Stimulated activated CD4-positive, alpha-beta T cell treated with anti-CD3 and anti-CD28 coated beads, TNF-alpha, amount 100 ng/mL, for 48 hours (primary cell): ENCODE data around the gene HSPB8.
"Not testable (repeated sequence)": the region's sequence is repeated elsewhere in the genome, so short reads cannot be mapped to it uniquely, and the experiment has no call there.

ENCODE experiments used
- DNase-seq, 3 donors: peaks; one replicate each; pipeline ENCODE4 v3.0.0-alpha.2; 2020; ENCODE audit warnings: low read depth in 3 of 3

Gene HSPB8

DNA sequence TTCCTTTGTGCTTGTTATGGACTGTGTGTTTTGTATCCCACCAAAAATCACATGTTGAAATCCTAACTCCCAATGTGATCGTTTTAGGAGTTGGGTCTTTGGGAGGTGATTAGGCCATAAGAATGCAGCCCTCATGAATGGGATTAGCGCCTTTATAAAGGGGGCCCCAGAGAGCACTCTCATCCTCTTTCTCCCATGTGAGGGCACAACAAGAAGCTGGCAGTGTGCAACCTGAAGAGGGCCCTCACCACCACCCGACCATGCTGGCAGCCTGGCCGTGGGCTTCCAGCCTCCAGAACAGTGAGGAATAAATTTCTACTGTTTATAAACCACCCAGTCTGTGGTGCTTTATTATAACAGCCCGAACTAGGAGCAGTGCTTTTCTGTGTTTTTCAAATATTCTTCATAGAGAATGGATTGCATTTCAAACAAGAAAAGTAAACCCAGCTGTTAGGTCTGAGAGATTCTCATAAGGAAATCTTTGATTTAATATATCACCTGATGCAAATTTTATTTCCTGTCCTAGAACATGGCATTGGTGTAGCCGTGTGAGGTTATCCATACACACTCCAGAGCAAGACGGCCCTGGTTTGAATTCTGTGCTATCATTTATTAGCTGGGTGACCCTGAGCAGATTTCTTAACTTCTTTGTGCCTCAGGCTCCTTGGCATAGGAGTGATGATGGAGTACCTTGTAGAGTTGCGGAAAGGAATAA, 27.8 kb downstream of the HSPB8 start:
- no peak for DNase-seq

DNA sequence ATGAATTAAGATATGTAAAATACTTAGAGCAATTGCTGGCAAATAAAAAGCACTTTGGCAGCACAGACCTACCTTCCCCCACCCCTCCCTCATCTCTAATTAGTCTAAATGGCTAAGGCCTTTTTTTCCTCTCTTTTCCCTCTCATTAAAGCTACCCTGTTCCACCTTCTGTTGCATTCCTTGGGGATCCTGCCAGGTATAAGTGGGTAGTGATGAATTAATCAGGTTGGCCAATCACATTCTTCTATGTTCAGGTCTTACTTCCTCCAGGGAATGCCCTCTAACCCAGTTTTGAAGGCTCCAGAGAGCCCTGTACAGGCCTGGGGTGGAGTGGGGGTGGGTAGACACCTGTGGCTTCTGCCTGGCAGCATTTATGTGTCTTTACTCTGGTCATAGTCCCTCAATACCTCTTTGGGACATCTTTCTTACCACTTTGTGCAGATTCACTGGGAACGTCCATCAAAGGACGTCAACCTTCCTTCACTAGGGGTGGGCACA, 28.4 kb downstream of the HSPB8 start:
- DNase-seq = no peak

DNA sequence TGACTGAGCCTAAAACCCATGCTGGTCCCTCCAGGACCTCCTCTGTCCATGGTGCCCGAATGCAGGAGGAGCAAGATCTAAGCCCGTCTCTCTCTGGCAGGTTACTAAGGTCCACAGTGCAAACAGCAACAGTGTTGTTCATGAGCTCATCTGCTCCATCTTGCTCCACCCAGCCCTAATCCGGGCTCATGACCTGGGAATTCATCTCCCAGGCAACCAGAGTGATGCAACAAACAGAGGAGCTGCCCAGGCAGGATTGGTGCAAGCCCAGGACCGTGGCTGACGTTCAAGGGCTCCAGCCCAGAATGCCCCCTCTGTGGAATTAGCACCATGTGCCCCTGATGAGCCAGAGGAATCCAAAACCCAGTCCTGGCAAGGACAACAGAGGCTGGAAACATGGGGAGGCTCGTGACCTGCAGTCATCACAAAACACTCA, 29.9 kb downstream of the HSPB8 start:
- no peak for DNase-seq

DNA sequence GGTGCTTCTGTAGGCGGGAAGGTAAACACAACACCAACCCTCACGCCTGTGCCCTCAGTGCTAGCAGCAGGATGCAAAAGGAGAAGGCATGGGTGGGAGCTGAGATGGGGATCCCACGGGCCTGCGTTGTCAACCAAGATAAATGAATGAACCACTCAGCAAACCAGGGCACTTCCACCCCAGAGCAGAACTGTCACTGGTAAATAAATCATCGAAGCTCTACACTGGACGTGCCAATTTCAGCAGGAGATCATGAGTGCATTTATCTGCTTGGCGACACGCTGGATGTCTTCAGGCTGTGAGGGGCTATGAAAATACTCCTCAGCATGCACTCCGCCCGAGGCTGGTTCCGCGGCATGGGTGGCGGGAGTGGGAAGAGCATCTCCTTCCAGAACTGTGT, 33.2 kb downstream of the HSPB8 start:
- no peak for DNase-seq

DNA sequence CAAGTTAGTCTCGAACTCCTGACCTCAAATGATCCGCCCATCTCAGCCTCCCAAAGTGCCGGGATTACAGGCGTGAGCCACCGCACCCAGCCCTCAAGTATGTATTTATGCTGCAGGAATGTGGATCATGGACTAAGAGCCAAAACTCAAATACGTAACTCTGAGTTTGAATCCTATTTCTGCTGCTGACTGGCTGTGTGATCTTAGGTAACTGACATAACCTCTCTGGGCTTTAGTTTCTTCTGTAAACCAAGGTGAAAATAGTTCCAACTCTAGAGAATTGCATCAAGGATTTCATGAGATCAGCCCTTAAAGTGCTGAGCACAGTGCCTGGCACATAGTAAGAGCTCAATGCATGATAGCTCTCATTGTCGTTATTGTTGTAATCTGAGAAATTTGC, 37.4 kb downstream of the HSPB8 start:
- DNase-seq = no peak

DNA sequence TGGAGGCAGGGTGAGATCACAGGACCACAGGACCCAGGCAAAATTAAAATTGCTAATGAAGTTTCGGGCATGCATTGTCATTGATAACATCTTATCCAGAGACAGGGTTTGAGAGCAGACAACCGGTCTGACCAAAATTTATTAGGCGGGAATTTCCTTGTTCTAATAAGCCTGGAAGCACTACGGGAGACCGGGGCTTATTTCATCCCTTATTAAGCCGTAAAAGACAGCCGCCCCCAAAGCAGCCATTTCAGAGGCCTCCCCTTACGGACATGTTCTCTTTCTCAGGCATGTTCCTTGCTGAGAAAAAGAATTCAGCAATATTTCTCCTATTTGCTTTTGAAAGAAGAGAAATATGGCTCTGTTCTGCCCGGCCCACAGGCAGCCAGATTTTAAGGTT, 40.1 kb downstream of the HSPB8 start:
- not testable (repeated sequence) for DNase-seq

DNA sequence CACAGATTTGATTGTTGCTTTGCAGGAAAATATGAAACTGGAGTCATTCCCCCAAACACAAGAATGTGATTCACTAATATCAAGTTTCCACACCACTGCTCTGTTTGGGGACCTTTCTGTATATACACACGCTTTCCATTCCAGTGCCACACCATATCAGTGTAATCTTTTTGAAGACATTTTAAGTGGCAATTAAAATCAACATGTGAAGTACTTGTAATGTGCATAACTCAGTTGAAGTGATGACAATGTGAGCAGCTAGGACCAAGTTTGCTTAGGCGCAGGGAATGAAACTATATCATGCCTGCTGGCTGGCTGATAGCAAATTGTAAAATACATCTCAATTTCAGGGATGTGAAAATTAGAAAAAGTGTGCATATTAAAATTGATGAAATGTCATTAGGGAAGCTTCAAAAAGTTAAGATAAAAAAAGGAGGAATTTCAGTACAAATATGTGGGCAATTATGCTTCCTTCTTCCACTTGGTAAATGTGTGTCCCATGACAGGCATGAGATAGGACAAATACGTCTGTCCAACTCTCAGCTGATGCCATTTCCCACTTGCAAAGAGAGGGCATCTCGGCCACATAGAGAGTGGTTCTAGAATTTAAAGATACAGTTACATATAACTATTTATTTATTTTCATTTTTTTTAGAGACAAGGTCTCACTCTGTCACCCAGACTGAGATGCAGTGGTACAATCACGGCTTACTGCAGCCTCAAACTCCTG, 43.7 kb downstream of the HSPB8 start:
- DNase-seq = no peak

DNA sequence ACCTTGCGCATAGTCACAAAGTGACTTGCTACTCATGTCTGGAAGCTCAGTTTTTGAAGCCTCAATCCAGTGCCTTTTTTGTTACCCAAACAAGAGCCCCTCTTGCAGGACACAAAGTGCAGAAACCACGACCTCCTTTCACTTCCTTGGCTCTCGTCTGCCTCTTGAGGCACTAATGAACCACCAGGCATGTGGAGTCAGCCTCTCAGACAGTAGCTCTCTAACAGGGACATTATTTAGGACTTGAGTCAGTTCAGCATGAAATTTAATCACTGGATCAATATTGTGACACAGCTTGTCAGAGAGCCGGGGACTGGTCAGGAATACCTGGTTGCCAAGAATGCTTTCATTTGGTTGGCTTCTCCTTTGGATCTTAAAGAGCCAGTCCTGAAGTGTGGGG, 46.7 kb downstream of the HSPB8 start:
- DNase-seq = no peak

DNA sequence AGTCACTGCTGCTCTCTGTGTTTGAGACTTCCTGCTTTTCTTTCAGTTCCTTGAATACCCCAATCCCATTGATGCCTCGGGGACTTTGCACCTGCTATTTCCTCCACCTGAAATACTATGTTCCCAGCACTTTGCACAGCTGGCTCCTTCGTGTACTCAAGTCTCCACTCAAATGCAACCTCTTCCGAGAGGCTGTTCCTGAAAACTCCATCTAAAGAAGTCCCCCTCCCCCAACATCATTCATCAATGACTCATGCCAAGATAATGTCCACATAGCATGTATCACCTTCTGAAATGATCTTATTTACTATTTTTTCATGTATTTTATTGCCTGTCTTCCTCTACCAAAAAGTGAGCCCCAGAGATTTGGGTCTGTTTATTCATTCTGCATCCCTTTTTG, 48.6 kb downstream of the HSPB8 start:
- no peak for DNase-seq

DNA sequence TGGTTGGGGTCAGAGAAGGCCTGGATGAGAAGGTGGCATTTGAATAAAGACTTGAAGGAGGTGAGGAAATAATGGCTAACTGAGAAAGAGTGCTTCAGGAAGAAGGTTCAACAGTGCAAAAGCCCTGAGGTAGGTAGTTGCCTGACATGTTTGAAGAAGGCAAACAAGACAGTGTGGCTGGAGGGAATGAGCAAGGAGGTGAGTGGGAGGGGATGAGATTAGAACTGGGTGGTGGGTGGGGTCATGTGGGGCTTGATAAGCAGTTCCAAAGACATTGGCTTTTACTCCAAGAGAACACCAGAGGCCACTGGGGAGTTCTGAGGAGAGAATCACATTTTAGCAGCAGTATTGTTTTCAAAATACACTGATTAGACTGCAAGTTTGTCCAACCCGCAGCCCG, 50.5 kb downstream of the HSPB8 start:
- no peak for DNase-seq

DNA sequence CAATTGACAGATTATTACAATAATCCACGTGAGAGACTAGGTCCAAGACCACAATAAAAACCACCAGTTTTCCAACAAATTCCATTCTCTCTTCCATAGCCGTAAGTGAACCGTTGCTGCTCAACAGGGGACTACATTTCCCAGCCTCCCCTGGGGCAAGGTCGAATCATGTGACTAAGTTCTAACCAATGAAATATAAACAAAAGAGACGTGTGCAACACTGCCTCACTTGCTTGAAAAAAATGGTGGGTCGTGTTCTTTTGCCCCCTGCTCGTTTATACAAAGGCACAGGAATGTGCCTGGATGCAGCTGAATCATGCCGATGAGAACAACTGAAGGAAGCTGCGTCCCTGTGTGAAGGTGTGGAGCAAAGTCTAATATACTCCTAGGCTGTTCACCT, 51.1 kb downstream of the HSPB8 start:
- no peak for DNase-seq

DNA sequence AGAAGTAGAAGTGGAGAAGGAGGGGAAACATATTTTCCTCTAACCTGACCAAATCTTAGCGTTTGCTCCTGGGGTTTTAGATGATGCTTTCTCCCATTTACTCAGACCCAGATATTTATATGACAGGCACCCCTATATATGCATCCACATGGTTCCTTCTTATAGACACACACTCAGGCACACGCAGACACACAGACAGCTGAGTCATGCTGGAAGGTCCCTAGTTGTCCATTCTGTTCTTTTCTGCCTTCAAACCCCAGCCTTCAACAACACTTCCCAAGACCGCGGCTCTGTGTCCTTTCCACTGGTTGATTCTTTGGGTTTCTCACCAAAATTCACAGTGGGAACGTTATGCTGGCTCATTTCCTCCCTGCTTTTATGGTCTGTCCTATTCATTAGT, 52.1 kb downstream of the HSPB8 start:
- DNase-seq = no peak

DNA sequence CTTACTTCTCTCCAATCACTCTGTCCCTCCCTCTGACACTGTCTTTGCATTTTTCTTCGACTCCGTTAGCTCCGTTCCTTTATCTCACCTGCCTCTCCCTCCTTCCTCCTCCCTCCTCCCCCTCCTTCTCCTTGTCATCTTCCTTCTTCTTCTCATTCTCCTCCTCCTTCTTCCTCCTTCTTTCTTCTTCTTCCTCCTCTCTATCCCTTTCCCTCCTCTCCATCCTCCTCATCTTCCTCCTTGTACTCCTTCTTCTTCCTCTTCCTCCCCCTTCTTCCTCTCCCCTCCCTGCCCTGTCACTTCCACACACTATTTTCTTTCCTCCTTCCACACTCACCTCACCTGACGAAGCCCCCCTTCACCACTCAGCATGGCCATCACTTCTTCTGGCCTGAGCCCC, 53.0 kb downstream of the HSPB8 start:
- DNase-seq = no peak

DNA sequence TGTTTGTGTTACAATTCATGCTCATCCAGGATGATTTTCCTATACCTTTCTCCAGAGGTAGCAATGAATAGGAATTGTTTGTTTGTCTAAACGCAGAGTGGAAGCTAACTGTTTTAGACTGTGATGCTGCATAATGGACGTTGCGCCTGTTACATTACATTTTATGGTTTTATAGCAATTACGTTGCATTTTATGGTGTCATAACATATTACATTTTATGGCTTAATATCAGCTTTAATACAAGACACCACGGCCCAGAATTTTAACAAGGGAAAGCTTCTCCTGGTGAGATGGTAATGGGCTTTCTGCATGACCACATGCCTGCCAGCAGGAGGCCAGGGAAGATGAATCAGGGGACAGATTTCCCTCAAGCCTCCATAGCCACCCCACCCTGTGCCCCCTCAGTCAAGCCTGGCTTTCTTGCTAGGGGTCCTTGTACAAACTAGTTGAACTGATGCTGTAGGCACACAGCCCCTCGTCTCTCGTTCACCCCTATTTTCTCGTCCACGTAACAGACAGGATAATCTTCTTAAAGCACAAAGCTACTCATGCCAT, 56.5 kb downstream of the HSPB8 start:
- DNase-seq = no peak

DNA sequence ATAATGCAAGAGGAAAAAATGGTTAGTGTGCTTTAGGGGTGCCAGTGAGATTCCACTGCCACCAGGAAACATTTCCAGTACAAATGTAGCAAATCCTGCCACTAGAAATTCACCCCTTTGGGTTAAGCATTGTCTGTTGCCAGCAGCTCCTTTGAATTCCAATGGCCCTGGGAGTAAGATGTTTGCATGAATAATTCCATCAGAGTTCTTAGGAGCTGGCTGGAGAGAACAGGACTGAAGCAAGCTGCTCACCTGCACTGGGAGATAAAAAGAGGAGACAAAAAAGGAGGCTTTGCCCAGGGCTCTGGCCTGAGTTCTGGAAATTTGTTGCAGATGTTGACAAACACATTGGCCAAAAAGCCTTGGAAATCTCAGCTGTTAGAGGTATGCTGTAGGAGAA, 57.6 kb downstream of the HSPB8 start:
- no peak for DNase-seq

DNA sequence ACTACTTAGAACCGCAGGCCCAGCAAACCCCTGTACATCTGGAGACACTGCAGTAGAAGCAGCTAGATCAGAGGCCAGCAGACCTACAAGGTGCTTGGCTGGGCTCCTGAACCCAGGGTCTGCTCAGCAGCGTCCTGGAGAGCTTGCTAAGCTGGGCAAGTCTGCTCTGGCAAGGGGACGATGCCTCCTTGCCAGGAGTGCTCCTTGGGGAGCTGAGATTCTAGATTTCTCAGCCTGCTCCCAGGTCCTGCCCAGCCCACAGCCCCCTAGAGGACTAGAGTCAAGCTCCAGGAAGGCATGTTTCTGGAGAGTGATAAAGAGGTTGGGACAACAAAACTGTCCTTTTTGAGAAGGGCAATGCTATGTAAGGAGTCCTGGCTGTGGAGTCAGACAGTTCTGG, 60.3 kb downstream of the HSPB8 start:
- no peak for DNase-seq

DNA sequence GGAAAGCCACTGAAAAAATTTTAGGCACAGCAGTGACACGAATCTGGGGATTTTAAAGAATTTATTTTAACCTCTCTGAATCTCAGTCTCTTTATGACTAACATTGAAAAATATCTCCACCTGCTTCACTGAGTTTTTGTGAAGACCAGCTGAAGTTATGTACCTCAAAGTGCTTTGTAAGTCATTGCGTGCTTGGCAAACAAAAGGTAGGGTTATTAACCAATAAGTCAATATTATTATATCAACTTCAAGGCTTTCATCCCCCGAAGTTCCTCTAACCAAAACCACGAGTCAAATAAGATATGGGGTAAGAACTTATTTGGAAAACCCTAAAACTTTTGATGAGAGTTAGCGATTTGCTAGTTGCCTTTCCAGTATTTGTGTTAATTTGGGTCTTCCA, 62.3 kb downstream of the HSPB8 start:
- no peak for DNase-seq

DNA sequence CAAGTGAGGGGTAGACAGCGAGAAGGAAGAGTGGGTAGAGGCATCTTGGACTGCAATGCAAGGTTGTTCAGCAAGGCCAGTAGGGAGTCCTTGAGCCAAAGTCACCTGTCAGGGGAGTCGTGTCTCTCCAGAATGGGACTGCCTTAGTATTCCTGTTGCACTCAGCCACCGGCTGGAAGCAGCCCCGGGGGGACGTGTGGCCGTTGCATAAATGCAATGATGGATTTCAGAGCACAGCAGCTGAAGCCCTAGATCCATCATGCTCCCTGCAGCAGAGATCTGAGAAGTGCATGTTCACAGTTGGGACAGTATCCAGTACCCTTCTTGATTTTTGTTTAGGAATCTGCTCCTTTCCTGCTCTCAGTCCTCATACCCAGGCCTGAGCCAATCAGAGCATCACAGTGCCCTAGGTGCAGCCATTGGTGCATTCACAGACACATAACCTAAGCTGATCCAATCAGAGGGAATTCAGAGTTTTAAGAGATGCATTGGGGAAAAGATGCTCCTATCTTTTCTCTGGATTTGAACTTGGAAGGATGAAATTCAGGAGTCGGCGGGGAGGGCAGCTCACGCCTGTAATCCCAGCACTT, 62.9 kb downstream of the HSPB8 start:
- DNase-seq = no peak
